ENCODE measurements around the gene TTI1.

TTI1 gene

DNA sequence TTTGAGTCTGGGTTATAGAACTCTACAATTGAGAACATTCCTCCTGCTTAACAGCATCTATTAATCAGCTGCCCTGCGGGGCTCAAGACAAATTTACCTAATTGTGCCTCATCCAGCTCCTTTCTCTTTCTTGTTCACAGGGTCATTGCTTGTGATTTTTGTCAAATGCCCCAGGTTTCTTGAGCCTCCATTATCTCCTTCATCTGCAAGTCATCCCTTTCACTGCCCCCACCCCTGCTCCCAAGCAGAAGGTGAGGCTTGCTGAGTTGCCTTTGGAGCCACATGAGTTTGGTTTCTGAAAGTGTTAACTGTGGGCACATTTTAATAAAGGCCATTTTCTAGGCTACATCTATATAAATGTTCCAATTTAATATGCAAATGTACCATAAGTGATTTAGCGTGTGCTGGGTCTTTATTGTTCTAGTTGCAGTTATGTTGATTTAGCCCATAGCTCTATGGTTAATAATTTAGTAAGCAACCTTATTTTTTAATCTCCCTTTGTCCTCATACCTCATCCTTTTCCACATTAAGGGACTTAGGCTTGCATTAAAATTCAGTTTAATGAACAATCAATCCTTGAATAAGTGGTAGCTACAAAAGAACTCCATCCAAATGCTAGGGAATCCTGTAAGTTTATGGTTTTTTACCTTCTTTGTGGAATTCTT is 74.3 kb downstream of the TTI1 start:
- Histone ChIP-seq H3K4me2 (ENCODE audit: low read length) (no peak overlapping the region), H3K4me1 (ENCODE audit: control insufficient read depth, low read depth, low read length) (no peaks in the 10 kb centered on the region), H3K9ac (ENCODE audit: low read length) (no peak overlapping the region), H3K36me3 (ENCODE audit: control insufficient read depth, insufficient read depth, low read length) (no peaks in the 10 kb centered on the region), H3K27me3 (ENCODE audit: insufficient read depth, low read length, poor library complexity) (no peaks in the 10 kb centered on the region), H4K8ac (ENCODE audit: low read depth, low read length) (no peak overlapping the region), H2BK5ac (ENCODE audit: low read length) (no peak overlapping the region), H3K79me1 (ENCODE audit: low read length) (no peaks in the 10 kb centered on the region), H2BK15ac (replicated peaks; ENCODE audit: low read depth) (no peak overlapping the region), H3K79me2 (ENCODE audit: control insufficient read depth, insufficient read depth, low read length) (no peaks in the 10 kb centered on the region), H3K56ac (ENCODE audit: low read length) (no peak overlapping the region), H3K27ac (ENCODE audit: low read depth, low read length) (no peak overlapping the region), H3K4ac (ENCODE audit: low read depth, low read length) (no peak overlapping the region), H4K5ac (ENCODE audit: low read length) (no peak overlapping the region), H3K4me3 (ENCODE audit: low read length) (no peak overlapping the region), H3K18ac (ENCODE audit: low read length) (no peak overlapping the region), H2BK120ac (ENCODE audit: low read depth, low read length) (no peak overlapping the region), H3K23ac (ENCODE audit: low read length) (no peak overlapping the region), H2AK5ac (ENCODE audit: low read length) (no peak overlapping the region)
- no CpG with 5 or more reads among the region's 2 CpGs for WGBS (ENCODE audit: extremely low coverage, insufficient coverage, low lambda C conversion rate)
- peak; percentile 26 for DNase-seq

DNA sequence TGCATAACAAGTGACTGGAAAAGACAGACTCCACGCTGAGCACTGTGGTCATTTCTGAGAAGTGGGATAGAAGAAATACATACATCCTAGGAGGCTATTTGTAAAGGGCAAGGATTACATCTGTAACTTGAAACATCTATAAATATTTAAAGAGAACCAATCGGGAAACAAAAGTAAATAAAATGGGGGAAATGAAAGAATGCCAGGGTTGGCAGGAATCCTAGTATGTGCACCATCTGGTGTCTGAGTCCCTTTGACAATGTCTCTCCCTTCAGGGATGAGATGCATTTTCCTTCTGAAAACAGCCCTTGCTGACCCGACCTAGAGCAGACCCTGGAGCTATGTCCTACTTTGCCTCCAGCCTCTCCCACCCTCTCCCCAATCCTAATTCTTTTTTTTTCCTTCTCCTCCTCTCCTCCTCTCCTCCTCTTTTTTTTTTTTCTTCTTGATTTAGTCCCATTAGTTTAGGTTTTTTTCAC is 77.1 kb downstream of the TTI1 start:
- Histone ChIP-seq H3K79me2 (ENCODE audit: control insufficient read depth, insufficient read depth, low read length) (no peaks in the 10 kb centered on the region), H3K79me1 (ENCODE audit: low read length) (no peaks in the 10 kb centered on the region), H2AK5ac (ENCODE audit: low read length) (no peak overlapping the region), H4K8ac (ENCODE audit: low read depth, low read length) (no peak overlapping the region), H2BK120ac (ENCODE audit: low read depth, low read length) (no peak overlapping the region), H3K27me3 (ENCODE audit: insufficient read depth, low read length, poor library complexity) (no peaks in the 10 kb centered on the region), H3K4ac (ENCODE audit: low read depth, low read length) (no peak overlapping the region), H3K4me2 (ENCODE audit: low read length) (no peak overlapping the region), H3K56ac (ENCODE audit: low read length) (no peak overlapping the region), H3K36me3 (ENCODE audit: control insufficient read depth, insufficient read depth, low read length) (no peaks in the 10 kb centered on the region), H2BK5ac (ENCODE audit: low read length) (no peak overlapping the region), H3K27ac (ENCODE audit: low read depth, low read length) (no peak overlapping the region), H3K4me3 (ENCODE audit: low read length) (no peak overlapping the region), H3K4me1 (ENCODE audit: control insufficient read depth, low read depth, low read length) (no peaks in the 10 kb centered on the region), H2BK15ac (replicated peaks; ENCODE audit: low read depth) (no peak overlapping the region), H3K9ac (ENCODE audit: low read length) (no peak overlapping the region), H4K5ac (ENCODE audit: low read length) (no peak overlapping the region), H3K18ac (ENCODE audit: low read length) (no peak overlapping the region), H3K23ac (ENCODE audit: low read length) (no peak overlapping the region)
- no CpG with 5 or more reads among the region's 3 CpGs for WGBS (ENCODE audit: extremely low coverage, insufficient coverage, low lambda C conversion rate)
- no peak for DNase-seq

DNA sequence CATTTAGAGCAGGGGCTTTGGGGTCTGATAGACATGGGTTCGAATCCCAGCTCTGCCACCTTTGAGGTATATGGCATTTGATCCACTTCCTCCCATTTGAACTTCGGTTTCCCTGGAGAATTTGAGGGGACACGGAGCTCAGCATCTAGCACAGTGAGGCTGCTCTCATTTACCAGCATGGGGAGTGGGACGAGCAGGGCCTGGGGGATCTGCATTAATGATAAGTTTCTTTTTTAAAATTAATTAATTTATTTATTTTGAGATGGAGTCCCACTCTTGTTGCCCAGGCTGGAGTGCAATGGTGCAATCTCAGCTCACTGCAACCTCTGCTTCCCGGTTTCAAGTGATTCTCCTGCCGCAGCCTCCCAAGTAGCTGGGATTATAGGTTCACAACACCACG is 77.7 kb downstream of the TTI1 start:
- no peak overlapping the region for H2BK15ac ChIP-seq (replicated peaks; ENCODE audit: low read depth)
- H2BK5ac ChIP-seq (ENCODE audit: low read length): no peak overlapping the region
- H3K79me2 ChIP-seq (ENCODE audit: control insufficient read depth, insufficient read depth, low read length): no peaks in the 10 kb centered on the region
- H3K4ac ChIP-seq (ENCODE audit: low read depth, low read length): no peak overlapping the region
- H3K4me1 ChIP-seq (ENCODE audit: control insufficient read depth, low read depth, low read length): no peaks in the 10 kb centered on the region
- no peak overlapping the region for H2BK120ac ChIP-seq (ENCODE audit: low read depth, low read length)
- H3K56ac ChIP-seq (ENCODE audit: low read length): no peak overlapping the region
- H4K5ac ChIP-seq (ENCODE audit: low read length): no peak overlapping the region
- H3K79me1 ChIP-seq (ENCODE audit: low read length): no peaks in the 10 kb centered on the region
- H2AK5ac ChIP-seq (ENCODE audit: low read length): no peak overlapping the region
- H3K27ac ChIP-seq (ENCODE audit: low read depth, low read length): no peak overlapping the region
- no peak overlapping the region for H4K8ac ChIP-seq (ENCODE audit: low read depth, low read length)
- no peak overlapping the region for H3K4me2 ChIP-seq (ENCODE audit: low read length)
- no CpG with 5 or more reads among the region's 7 CpGs for WGBS (ENCODE audit: extremely low coverage, insufficient coverage, low lambda C conversion rate)
- H3K27me3 ChIP-seq (ENCODE audit: insufficient read depth, low read length, poor library complexity): no peaks in the 10 kb centered on the region
- H3K36me3 ChIP-seq (ENCODE audit: control insufficient read depth, insufficient read depth, low read length): no peaks in the 10 kb centered on the region
- no peak overlapping the region for H3K23ac ChIP-seq (ENCODE audit: low read length)
- no peak overlapping the region for H3K9ac ChIP-seq (ENCODE audit: low read length)
- DNase-seq: no peak
- H3K18ac ChIP-seq (ENCODE audit: low read length): no peak overlapping the region
- H3K4me3 ChIP-seq (ENCODE audit: low read length): no peak overlapping the region

- H2BK5ac ChIP-seq (ENCODE audit: low read length): no peak overlapping the region
- no peak overlapping the region for H3K4me3 ChIP-seq (ENCODE audit: low read length)
- H3K23ac ChIP-seq (ENCODE audit: low read length): no peak overlapping the region
- H3K27ac ChIP-seq (ENCODE audit: low read depth, low read length): no peak overlapping the region
- H3K56ac ChIP-seq (ENCODE audit: low read length): no peak overlapping the region
- H2AK5ac ChIP-seq (ENCODE audit: low read length): no peak overlapping the region
- DNase-seq: no peak
- no peak overlapping the region for H4K5ac ChIP-seq (ENCODE audit: low read length)
- no peaks in the 10 kb centered on the region for H3K36me3 ChIP-seq (ENCODE audit: control insufficient read depth, insufficient read depth, low read length)
- no peak overlapping the region for H3K9ac ChIP-seq (ENCODE audit: low read length)
- no CpG with 5 or more reads among the region's 14 CpGs for WGBS (ENCODE audit: extremely low coverage, insufficient coverage, low lambda C conversion rate)
- no peak overlapping the region for H3K4ac ChIP-seq (ENCODE audit: low read depth, low read length)
- no peak overlapping the region for H4K8ac ChIP-seq (ENCODE audit: low read depth, low read length)
- no peak overlapping the region for H3K4me2 ChIP-seq (ENCODE audit: low read length)
- H3K79me1 ChIP-seq (ENCODE audit: low read length): no peaks in the 10 kb centered on the region
- no peak overlapping the region for H2BK120ac ChIP-seq (ENCODE audit: low read depth, low read length)
- H3K4me1 ChIP-seq (ENCODE audit: control insufficient read depth, low read depth, low read length): no peaks in the 10 kb centered on the region
- H3K18ac ChIP-seq (ENCODE audit: low read length): no peak overlapping the region
- H2BK15ac ChIP-seq (replicated peaks; ENCODE audit: low read depth): no peak overlapping the region
- no peaks in the 10 kb centered on the region for H3K27me3 ChIP-seq (ENCODE audit: insufficient read depth, low read length, poor library complexity)
- no peaks in the 10 kb centered on the region for H3K79me2 ChIP-seq (ENCODE audit: control insufficient read depth, insufficient read depth, low read length)
Measured at GRCh38 chr20:37954626-37955025, 78.6 kb downstream of the TTI1 start.

DNA sequence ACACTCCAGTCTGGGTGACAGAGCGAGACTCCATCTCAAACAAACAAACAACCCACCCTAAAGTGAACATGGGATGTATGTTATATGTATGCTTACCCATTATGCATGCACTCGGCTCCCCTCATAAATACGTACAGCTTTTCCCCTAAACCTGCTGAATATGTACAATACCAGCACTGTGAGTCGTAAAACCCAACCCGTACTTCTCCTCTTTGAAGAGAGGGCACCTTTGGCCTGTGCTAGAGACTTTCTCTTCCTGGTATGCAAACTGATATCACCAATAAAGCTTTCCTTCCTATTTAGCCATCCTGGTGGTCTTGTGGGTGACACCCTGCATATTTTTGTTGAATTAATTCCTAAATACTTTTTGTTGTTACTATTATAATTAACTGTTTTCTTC is 79.1 kb downstream of the TTI1 start:
- H2AK5ac ChIP-seq (ENCODE audit: low read length): no peak overlapping the region
- H3K4ac ChIP-seq (ENCODE audit: low read depth, low read length): no peak overlapping the region
- H3K27me3 ChIP-seq (ENCODE audit: insufficient read depth, low read length, poor library complexity): no peaks in the 10 kb centered on the region
- no peaks in the 10 kb centered on the region for H3K79me2 ChIP-seq (ENCODE audit: control insufficient read depth, insufficient read depth, low read length)
- no peak overlapping the region for H4K8ac ChIP-seq (ENCODE audit: low read depth, low read length)
- no peak overlapping the region for H3K23ac ChIP-seq (ENCODE audit: low read length)
- no peaks in the 10 kb centered on the region for H3K79me1 ChIP-seq (ENCODE audit: low read length)
- no peak overlapping the region for H3K56ac ChIP-seq (ENCODE audit: low read length)
- H3K27ac ChIP-seq (ENCODE audit: low read depth, low read length): no peak overlapping the region
- H3K18ac ChIP-seq (ENCODE audit: low read length): no peak overlapping the region
- no peak overlapping the region for H2BK120ac ChIP-seq (ENCODE audit: low read depth, low read length)
- no peak overlapping the region for H4K5ac ChIP-seq (ENCODE audit: low read length)
- H3K4me2 ChIP-seq (ENCODE audit: low read length): no peak overlapping the region
- no peaks in the 10 kb centered on the region for H3K36me3 ChIP-seq (ENCODE audit: control insufficient read depth, insufficient read depth, low read length)
- no peak overlapping the region for H3K4me3 ChIP-seq (ENCODE audit: low read length)
- no peak overlapping the region for H3K9ac ChIP-seq (ENCODE audit: low read length)
- no peak for DNase-seq
- H2BK15ac ChIP-seq (replicated peaks; ENCODE audit: low read depth): no peak overlapping the region
- no peak overlapping the region for H2BK5ac ChIP-seq (ENCODE audit: low read length)
- no peaks in the 10 kb centered on the region for H3K4me1 ChIP-seq (ENCODE audit: control insufficient read depth, low read depth, low read length)
- WGBS (ENCODE audit: extremely low coverage, insufficient coverage, low lambda C conversion rate): no CpG with 5 or more reads among the region's 5 CpGs

GRCh38 chr20:37948956-37949355 is 84.3 kb downstream of the TTI1 start:
- Histone ChIP-seq H3K79me2 (ENCODE audit: control insufficient read depth, insufficient read depth, low read length) (no peaks in the 10 kb centered on the region), H2BK5ac (ENCODE audit: low read length) (no peak overlapping the region), H3K18ac (ENCODE audit: low read length) (no peak overlapping the region), H3K27me3 (ENCODE audit: insufficient read depth, low read length, poor library complexity) (no peaks in the 10 kb centered on the region), H2BK120ac (ENCODE audit: low read depth, low read length) (no peak overlapping the region), H3K4me3 (ENCODE audit: low read length) (no peak overlapping the region), H4K5ac (ENCODE audit: low read length) (no peak overlapping the region), H3K56ac (ENCODE audit: low read length) (no peak overlapping the region), H3K36me3 (ENCODE audit: control insufficient read depth, insufficient read depth, low read length) (no peaks in the 10 kb centered on the region), H4K8ac (ENCODE audit: low read depth, low read length) (no peak overlapping the region), H2AK5ac (ENCODE audit: low read length) (no peak overlapping the region), H3K4me2 (ENCODE audit: low read length) (no peak overlapping the region), H3K79me1 (ENCODE audit: low read length) (no peaks in the 10 kb centered on the region), H3K23ac (ENCODE audit: low read length) (no peak overlapping the region), H3K4ac (ENCODE audit: low read depth, low read length) (no peak overlapping the region), H2BK15ac (replicated peaks; ENCODE audit: low read depth) (no peak overlapping the region), H3K9ac (ENCODE audit: low read length) (no peak overlapping the region), H3K4me1 (ENCODE audit: control insufficient read depth, low read depth, low read length) (no peaks in the 10 kb centered on the region), H3K27ac (ENCODE audit: low read depth, low read length) (no peak overlapping the region)
- no peak for DNase-seq
- no CpG with 5 or more reads among the region's 11 CpGs for WGBS (ENCODE audit: extremely low coverage, insufficient coverage, low lambda C conversion rate)
